GM21381 (cell line): ENCODE results near the gene RILPL2.
"Not testable (repeated sequence)": the region's sequence is repeated elsewhere in the genome, so short reads cannot be mapped to it uniquely, and the experiment has no call there.

Experiments
- ATAC-seq: cut with Tn5 transposase; IDR thresholded peaks from one replicate; pipeline ENCODE4 v1.9.1; 2021; ENCODE audit warnings: mild to moderate bottlenecking, moderate library complexity; ENCODE audit not compliant: unreplicated experiment

Gene RILPL2

GRCh38 chr12:123407269-123407668 lies 29.2 kb downstream of the RILPL2 start:
- ATAC-seq: not testable (repeated sequence)

GRCh38 chr12:123404581-123404980 lies 31.9 kb downstream of the RILPL2 start:
- no peak for ATAC-seq

GRCh38 chr12:123401753-123402683 lies 34.5 kb downstream of the RILPL2 start:
- ATAC-seq: no peak

- ATAC-seq: no peak
These were observed 37.2 kb downstream of the RILPL2 start for GRCh38 chr12:123399255-123399617.

GRCh38 chr12:123398550-123399254 lies 37.8 kb downstream of the RILPL2 start:
- ATAC-seq: no peak

GRCh38 chr12:123398177-123398549 lies 38.3 kb downstream of the RILPL2 start:
- no peak for ATAC-seq

GRCh38 chr12:123397400-123397799 lies 39.1 kb downstream of the RILPL2 start:
- no peak for ATAC-seq

- no peak for ATAC-seq
These were observed 39.5 kb downstream of the RILPL2 start for GRCh38 chr12:123396954-123397353.

GRCh38 chr12:123396543-123396942 lies 39.9 kb downstream of the RILPL2 start:
- no peak for ATAC-seq

- no peak for ATAC-seq
These were observed 41.2 kb downstream of the RILPL2 start for GRCh38 chr12:123395236-123395635.

GRCh38 chr12:123393747-123394146 lies 42.7 kb downstream of the RILPL2 start:
- ATAC-seq: no peak

- ATAC-seq: no peak
These were observed 44.7 kb downstream of the RILPL2 start for GRCh38 chr12:123391546-123392343.

- ATAC-seq: no peak
These were observed 45.7 kb downstream of the RILPL2 start for GRCh38 chr12:123390498-123391426.

- peak; percentile 32 for ATAC-seq
These were observed 46.7 kb downstream of the RILPL2 start for GRCh38 chr12:123389560-123390351.

- ATAC-seq: no peak
These were observed 47.4 kb downstream of the RILPL2 start for GRCh38 chr12:123388951-123389559.

GRCh38 chr12:123388177-123388950 lies 48.1 kb downstream of the RILPL2 start:
- peak; percentile 38 for ATAC-seq

GRCh38 chr12:123387508-123388176 lies 48.8 kb downstream of the RILPL2 start:
- ATAC-seq: no peak

- ATAC-seq: not testable (repeated sequence)
These were observed 50.9 kb downstream of the RILPL2 start for GRCh38 chr12:123385536-123385935.
